Liver (tissue), 3 donors: ENCODE results near the gene OSBPL10.

Experiments
- GABPA ChIP-seq, 2 donors: IDR thresholded peaks in 1 of 2; conservative IDR thresholded peaks in 1 of 2; 2 replicates each; pipeline ENCODE4 v1.6.1; 2016; ENCODE audit warnings: antibody characterized with exemption in 2 of 2, mild to moderate bottlenecking in 1 of 2, moderate library complexity in 1 of 2
- NR2F2 ChIP-seq: IDR thresholded peaks from 2 replicates; pipeline ENCODE4 v1.6.1; 2016; ENCODE audit warnings: antibody characterized with exemption
- RXRA ChIP-seq, 2 donors: IDR thresholded peaks; 2 replicates each; pipeline ENCODE4 v1.6.1; 2017 to 2018; ENCODE audit warnings: antibody characterized with exemption in 2 of 2, mild to moderate bottlenecking in 1 of 2
- TF ChIP-seq, protein P1 (sequence below): IDR thresholded peaks from 2 replicates; pipeline ENCODE4 v1.6.1; 2016; ENCODE audit warnings: antibody characterized with exemption
- TF ChIP-seq, protein P2 (sequence below): fragments of 150-350 bp; IDR thresholded peaks from 2 replicates; pipeline ENCODE4 v1.5.1; 2017; ENCODE audit warnings: improper control_type of control experiment, low read depth, low read length; ENCODE audit not compliant: missing input control
- TF ChIP-seq, protein P3 (sequence below): IDR thresholded peaks from 2 replicates; pipeline ENCODE4 v1.6.1; 2016; ENCODE audit warnings: antibody characterized with exemption, mild to moderate bottlenecking
- TF ChIP-seq, protein P4 (sequence below): IDR thresholded peaks from 2 replicates; pipeline ENCODE4 v1.6.1; 2016; ENCODE audit warnings: antibody characterized with exemption
- donor health status: healthy.
- donor health status: healthy.

GRCh38 chr3:31962801-31963205, 18.3 kb downstream of the OSBPL10 start:
- TF ChIP-seq RXRA (IDR thresholded peaks at IDR 0.05) (no peak), GABPA (IDR thresholded peaks at IDR 0.05 in 1 of 2, conservative IDR thresholded peaks at IDR 0.05 in 1 of 2) (no peak), NR2F2 (no peak)
- TF ChIP-seq, protein P1, sequence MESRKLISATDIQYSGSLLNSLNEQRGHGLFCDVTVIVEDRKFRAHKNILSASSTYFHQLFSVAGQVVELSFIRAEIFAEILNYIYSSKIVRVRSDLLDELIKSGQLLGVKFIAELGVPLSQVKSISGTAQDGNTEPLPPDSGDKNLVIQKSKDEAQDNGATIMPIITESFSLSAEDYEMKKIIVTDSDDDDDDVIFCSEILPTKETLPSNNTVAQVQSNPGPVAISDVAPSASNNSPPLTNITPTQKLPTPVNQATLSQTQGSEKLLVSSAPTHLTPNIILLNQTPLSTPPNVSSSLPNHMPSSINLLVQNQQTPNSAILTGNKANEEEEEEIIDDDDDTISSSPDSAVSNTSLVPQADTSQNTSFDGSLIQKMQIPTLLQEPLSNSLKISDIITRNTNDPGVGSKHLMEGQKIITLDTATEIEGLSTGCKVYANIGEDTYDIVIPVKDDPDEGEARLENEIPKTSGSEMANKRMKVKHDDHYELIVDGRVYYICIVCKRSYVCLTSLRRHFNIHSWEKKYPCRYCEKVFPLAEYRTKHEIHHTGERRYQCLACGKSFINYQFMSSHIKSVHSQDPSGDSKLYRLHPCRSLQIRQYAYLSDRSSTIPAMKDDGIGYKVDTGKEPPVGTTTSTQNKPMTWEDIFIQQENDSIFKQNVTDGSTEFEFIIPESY: no peak
- TF ChIP-seq, protein P2, sequence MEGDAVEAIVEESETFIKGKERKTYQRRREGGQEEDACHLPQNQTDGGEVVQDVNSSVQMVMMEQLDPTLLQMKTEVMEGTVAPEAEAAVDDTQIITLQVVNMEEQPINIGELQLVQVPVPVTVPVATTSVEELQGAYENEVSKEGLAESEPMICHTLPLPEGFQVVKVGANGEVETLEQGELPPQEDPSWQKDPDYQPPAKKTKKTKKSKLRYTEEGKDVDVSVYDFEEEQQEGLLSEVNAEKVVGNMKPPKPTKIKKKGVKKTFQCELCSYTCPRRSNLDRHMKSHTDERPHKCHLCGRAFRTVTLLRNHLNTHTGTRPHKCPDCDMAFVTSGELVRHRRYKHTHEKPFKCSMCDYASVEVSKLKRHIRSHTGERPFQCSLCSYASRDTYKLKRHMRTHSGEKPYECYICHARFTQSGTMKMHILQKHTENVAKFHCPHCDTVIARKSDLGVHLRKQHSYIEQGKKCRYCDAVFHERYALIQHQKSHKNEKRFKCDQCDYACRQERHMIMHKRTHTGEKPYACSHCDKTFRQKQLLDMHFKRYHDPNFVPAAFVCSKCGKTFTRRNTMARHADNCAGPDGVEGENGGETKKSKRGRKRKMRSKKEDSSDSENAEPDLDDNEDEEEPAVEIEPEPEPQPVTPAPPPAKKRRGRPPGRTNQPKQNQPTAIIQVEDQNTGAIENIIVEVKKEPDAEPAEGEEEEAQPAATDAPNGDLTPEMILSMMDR: no peak
- TF ChIP-seq, protein P3, sequence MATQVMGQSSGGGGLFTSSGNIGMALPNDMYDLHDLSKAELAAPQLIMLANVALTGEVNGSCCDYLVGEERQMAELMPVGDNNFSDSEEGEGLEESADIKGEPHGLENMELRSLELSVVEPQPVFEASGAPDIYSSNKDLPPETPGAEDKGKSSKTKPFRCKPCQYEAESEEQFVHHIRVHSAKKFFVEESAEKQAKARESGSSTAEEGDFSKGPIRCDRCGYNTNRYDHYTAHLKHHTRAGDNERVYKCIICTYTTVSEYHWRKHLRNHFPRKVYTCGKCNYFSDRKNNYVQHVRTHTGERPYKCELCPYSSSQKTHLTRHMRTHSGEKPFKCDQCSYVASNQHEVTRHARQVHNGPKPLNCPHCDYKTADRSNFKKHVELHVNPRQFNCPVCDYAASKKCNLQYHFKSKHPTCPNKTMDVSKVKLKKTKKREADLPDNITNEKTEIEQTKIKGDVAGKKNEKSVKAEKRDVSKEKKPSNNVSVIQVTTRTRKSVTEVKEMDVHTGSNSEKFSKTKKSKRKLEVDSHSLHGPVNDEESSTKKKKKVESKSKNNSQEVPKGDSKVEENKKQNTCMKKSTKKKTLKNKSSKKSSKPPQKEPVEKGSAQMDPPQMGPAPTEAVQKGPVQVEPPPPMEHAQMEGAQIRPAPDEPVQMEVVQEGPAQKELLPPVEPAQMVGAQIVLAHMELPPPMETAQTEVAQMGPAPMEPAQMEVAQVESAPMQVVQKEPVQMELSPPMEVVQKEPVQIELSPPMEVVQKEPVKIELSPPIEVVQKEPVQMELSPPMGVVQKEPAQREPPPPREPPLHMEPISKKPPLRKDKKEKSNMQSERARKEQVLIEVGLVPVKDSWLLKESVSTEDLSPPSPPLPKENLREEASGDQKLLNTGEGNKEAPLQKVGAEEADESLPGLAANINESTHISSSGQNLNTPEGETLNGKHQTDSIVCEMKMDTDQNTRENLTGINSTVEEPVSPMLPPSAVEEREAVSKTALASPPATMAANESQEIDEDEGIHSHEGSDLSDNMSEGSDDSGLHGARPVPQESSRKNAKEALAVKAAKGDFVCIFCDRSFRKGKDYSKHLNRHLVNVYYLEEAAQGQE: no peak
- TF ChIP-seq, protein P4, sequence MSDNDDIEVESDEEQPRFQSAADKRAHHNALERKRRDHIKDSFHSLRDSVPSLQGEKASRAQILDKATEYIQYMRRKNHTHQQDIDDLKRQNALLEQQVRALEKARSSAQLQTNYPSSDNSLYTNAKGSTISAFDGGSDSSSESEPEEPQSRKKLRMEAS: no peak
